SK-N-MC (cell line): ENCODE data around the gene ABCB11.
"Not testable (repeated sequence)": the region's sequence is repeated elsewhere in the genome, so short reads cannot be mapped to it uniquely, and the experiment has no call there.

Source experiments
- DNase-seq: peaks from one replicate; pipeline ENCODE4 v3.0.0-alpha.2; 2011; ENCODE audit warnings: low read depth, low spot score
- H3K27ac ChIP-seq: fragments of 200-600 bp; sonication (generic); 2 replicates; pipeline ENCODE4 v1.5.1; 2016; ENCODE audit warnings: mixed run types
- H3K36me3 ChIP-seq: fragments of 200-600 bp; sonication (generic); 2 replicates; pipeline ENCODE4 v1.6.1; 2017; ENCODE audit warnings: antibody characterized with exemption, low read length, mixed read lengths; ENCODE audit not compliant: insufficient read depth
- H3K4me3 ChIP-seq: fragments of 200-600 bp; sonication (generic); 2 replicates; pipeline ENCODE4 v1.5.1; 2016
- H3K9ac ChIP-seq: fragments of 200-600 bp; sonication (generic); 2 replicates; pipeline ENCODE4 v1.8.0; 2017; ENCODE audit warnings: mixed run types, mixed read lengths; ENCODE audit not compliant: insufficient read length
- H3K9me3 ChIP-seq: fragments of 200-600 bp; sonication (generic); 2 replicates; pipeline ENCODE4 v1.6.1; 2017; ENCODE audit warnings: low read depth, mild to moderate bottlenecking, antibody characterized with exemption, low read length, moderate library complexity, mixed read lengths
- EZH2 ChIP-seq: fragments of 200-600 bp; sonication (generic); IDR thresholded peaks from one replicate; pipeline ENCODE4 v1.6.1; 2017; ENCODE audit warnings: antibody characterized with exemption
- FOXP2 ChIP-seq: optimal IDR thresholded peaks from 2 replicates; pipeline ENCODE3; 2011; ENCODE audit warnings: mild to moderate bottlenecking, moderate library complexity; ENCODE audit not compliant: insufficient read depth; ENCODE audit errors: extremely low read length, control extremely low read depth
- POLR2AphosphoS5 ChIP-seq: IDR thresholded peaks from 2 replicates; pipeline ENCODE4 v1.6.1; 2012; ENCODE audit warnings: mild to moderate bottlenecking, low read depth, low read length, borderline replicate concordance

ABCB11 gene

DNA sequence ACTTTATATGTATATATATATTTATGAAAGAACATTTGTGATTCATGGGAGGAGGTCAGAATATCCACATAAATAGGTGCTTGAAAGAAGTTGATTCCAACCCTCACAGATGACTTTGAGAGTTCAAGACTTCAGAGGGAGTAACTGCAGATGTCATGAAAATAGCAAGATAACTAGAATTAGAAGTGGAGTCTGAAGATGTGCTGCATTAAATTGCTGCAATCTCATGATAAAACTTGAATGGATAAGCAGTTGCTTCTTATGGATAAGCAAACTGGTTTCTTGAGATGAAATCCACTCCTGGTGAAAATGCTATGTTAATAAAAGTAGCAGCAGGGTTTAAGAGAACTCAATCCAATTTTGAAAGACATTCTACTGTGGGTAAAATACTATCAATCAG, 89.8 kb downstream of the ABCB11 start:
- Histone ChIP-seq H3K9me3 (no peaks in the 10 kb centered on the region), H3K4me3 (no peak overlapping the region), H3K27ac (no peak overlapping the region), H3K9ac (no peak overlapping the region), H3K36me3 (no peaks in the 10 kb centered on the region)
- TF ChIP-seq FOXP2 (no peak), POLR2AphosphoS5 (no peak), EZH2 (no peak)
- DNase-seq, result no peak

DNA sequence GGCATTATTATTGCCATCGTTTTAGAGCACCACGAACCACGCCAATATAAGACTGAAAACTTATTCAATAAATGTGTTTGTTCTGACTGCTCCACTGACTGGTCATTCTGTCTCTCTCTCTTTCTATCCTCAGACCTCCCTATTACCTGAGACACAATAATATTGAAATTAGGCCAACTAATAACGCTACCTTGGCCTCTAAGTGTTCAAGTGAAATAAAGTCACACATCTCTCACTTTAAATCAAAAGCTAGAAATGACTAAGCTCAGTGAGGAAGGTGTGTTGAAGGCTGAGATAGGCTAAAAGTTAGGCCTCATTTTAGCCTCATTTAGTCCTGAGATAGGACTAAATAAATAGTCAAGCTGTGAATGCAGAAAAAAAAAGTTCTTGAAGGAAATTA, 91.2 kb downstream of the ABCB11 start:
- Histone ChIP-seq H3K27ac (no peak overlapping the region), H3K9me3 (no peaks in the 10 kb centered on the region), H3K4me3 (no peak overlapping the region), H3K36me3 (no peaks in the 10 kb centered on the region), H3K9ac (no peak overlapping the region)
- DNase-seq, result no peak
- TF ChIP-seq FOXP2 (no peak), POLR2AphosphoS5 (no peak), EZH2 (no peak)

DNA sequence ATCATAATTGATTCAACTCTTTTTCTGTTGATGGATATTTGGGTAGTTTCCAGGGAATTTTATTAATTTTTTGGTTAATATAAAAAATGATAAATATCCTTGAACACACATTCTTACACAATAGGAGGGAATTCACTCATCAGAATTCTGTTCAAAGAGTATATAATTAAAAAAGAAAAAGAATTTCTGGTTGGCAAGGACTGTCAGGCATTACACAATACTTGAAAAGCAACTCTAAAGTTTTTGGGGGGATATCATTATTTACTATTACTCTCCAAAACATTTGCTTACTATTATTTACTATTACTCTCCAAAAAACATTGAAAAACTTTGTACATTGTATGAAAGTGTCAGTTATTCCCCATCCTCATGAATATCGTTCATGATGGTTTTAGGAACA, 92.1 kb downstream of the ABCB11 start:
- no peaks in the 10 kb centered on the region for H3K36me3 ChIP-seq
- no peak overlapping the region for H3K4me3 ChIP-seq
- H3K27ac ChIP-seq, result no peak overlapping the region
- H3K9ac ChIP-seq, result no peak overlapping the region
- no peak for DNase-seq
- no peaks in the 10 kb centered on the region for H3K9me3 ChIP-seq
- TF ChIP-seq EZH2 (no peak), POLR2AphosphoS5 (no peak), FOXP2 (no peak)

DNA sequence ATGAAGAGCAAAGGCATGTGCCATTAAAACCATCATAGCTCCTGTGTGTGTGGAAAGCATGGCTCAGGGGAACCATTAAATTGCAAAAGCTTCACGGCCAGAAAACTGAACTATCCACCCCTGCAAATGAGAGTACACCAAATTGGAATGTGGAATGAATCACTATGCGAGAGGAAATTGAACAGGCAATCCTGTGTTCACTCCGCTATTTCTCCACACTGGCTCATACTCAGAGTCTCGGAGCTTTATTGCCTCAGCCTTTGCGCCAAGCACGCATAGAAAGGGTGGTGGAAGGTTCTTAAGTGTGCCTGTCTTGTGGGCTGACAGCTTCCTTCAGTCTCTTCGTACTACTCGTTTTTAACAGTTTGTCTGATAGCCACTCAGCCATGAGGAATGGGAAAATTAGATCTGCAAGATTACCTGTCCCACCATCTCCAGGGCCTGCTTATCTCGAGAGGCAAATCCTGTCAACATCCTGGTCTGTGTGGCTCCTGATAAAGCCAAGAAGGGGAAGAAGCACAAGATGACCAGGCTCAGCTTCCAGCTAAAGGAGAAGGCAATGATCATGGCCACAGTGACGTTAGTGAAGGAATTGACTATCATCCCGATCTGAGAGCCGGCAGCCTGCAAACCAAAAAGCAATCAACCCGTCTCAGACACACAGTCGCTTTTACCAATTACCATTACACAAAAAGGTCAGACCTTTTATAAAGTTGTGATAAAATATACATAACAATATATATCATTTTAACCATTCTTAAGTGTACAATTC, 95.1 kb downstream of the ABCB11 start:
- no peaks in the 10 kb centered on the region for H3K9me3 ChIP-seq
- no peaks in the 10 kb centered on the region for H3K36me3 ChIP-seq
- no peak overlapping the region for H3K27ac ChIP-seq
- H3K9ac ChIP-seq, result no peak overlapping the region
- H3K4me3 ChIP-seq, result no peak overlapping the region
- DNase-seq, result no peak
- no peak for TF ChIP-seq FOXP2
- TF ChIP-seq POLR2AphosphoS5, result no peak
- no peak for TF ChIP-seq EZH2

DNA sequence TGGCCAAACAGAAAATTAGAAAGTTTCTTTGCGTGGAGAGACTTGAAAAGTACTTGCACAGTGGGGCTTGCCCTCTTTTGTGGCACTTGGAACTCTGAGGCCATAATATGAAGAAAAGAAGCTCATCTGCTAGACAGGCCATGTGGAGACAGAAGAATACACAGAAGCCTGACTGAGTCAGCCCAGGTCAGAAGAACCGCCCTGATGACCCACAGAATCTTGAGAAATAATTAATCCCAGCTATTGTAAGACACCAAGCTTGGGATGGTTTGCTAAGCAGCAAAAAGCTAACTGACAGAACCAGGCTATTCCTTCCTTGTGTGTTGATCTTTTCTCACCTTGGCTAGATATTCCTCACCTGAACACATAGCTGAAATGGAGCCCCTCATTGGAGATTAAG, 96.3 kb downstream of the ABCB11 start:
- H3K36me3 ChIP-seq, result no peaks in the 10 kb centered on the region
- no peak overlapping the region for H3K9ac ChIP-seq
- H3K9me3 ChIP-seq, result no peaks in the 10 kb centered on the region
- H3K4me3 ChIP-seq, result no peak overlapping the region
- H3K27ac ChIP-seq, result no peak overlapping the region
- TF ChIP-seq POLR2AphosphoS5 (no peak), EZH2 (no peak), FOXP2 (no peak)
- DNase-seq, result no peak

DNA sequence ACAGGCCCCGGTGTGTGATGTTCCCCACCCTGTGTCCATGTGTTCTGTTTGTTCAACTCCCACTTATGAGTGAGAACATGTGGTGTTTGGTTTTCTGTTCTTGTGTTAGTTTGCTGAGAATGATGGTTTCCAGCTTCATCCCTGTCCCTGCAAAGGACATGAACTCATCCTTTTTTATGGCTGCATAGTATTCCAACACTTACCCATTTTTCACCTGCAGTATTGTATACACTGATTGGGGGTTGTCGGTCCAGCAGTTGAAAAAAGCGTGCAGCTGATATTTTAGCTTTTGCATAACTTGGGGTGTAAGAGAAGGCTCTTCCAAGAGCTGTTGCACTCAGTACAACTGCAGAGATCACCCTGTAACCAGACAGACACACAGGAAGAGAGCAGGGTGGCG, 99.0 kb downstream of the ABCB11 start:
- not testable (repeated sequence) for H3K9me3 ChIP-seq, H3K27ac ChIP-seq, H3K4me3 ChIP-seq, H3K9ac ChIP-seq, H3K36me3 ChIP-seq, DNase-seq

DNA sequence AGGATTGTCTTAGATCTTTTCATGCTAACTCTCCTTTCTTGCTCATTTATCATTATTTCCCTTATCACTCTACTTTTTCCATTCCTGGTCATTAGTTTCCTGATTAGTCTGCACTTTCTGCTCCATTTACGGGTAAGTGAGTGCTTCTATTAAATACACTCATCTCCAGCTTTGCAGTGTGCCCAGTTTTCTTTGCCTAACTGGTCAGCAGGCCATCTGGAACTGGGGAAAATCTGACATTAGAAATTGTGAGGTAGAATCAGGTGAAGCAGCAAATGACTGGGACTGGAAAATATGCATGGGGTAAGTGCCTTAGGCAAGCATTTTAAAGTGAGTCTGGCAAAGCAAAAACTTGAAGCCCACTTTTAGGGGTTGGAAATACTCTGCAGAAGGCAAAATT, 100.9 kb downstream of the ABCB11 start:
- DNase-seq, result no peak
- no peak overlapping the region for H3K9ac ChIP-seq
- no peaks in the 10 kb centered on the region for H3K36me3 ChIP-seq
- no peak overlapping the region for H3K27ac ChIP-seq
- no peak for TF ChIP-seq EZH2
- no peak for TF ChIP-seq POLR2AphosphoS5
- TF ChIP-seq FOXP2, result no peak
- no peak overlapping the region for H3K4me3 ChIP-seq
- no peaks in the 10 kb centered on the region for H3K9me3 ChIP-seq

DNA sequence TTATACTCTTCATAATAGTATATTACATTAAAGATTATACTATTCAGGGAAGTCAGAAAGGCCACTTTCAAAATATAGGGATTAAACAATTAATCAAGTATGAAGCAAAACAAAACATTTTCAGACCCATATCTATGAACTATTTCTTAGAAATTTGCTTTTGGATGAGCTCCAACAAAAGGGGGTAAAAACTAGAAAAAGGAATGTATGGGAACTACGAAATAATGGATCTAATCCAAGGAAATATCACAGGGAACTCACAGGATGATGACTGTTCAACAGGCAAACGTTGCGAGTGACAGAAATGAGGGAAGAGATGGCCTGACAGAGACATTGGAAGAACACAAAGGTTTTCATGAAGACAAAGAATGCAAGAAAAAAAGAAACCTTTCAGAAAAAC, 102.1 kb downstream of the ABCB11 start:
- Histone ChIP-seq H3K27ac (no peak overlapping the region), H3K4me3 (no peak overlapping the region), H3K9me3 (no peaks in the 10 kb centered on the region), H3K36me3 (no peaks in the 10 kb centered on the region), H3K9ac (no peak overlapping the region)
- no peak for DNase-seq
- no peak for TF ChIP-seq EZH2

DNA sequence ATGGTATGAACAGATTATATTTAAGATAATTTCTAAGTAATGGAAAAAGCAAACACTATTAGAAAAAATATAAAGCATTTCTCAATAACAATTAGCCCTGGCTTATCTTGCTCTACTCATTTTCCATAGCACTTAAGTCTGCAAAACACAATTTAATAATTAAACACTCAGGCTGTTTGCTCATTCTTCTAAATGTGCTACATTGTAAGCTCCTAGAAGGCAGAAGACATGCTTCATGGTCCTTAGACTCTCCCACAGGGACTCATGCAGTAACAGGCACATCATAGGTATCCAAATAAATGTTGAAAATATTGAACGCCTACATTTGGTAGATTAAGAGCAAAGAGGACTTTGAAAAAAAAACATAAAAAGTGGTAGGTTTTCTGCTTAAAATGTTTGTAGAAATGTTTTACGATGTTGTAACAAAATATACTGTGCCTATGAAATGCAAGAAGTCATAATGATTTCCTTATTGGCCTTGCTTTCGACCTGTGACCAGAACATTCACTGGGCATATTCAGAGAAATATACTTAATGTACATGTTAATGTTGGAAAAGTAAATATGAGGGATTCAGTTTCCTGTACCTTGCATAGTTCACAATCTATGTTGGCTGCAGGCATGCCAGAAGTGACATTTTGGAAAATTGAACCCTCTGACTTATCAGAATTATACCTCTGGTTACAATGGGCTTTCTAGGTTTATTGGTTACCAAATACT, 102.9 kb downstream of the ABCB11 start:
- H3K9ac ChIP-seq, result no peak overlapping the region
- H3K27ac ChIP-seq, result no peak overlapping the region
- H3K4me3 ChIP-seq, result no peak overlapping the region
- no peak for DNase-seq
- no peak for TF ChIP-seq POLR2AphosphoS5
- TF ChIP-seq EZH2, result no peak
- TF ChIP-seq FOXP2, result no peak
- H3K9me3 ChIP-seq, result no peaks in the 10 kb centered on the region
- H3K36me3 ChIP-seq, result no peaks in the 10 kb centered on the region
